Measurements from ENCODE around the gene CALD1. TPM values are rescaled to one million over a fixed set of nuclear protein-coding genes. Genes with fewer than 3 reads are reported as not detected.

The CALD1 gene
- total RNA-seq, 1 donor from 2014 or later: 95.4 TPM

DNA sequence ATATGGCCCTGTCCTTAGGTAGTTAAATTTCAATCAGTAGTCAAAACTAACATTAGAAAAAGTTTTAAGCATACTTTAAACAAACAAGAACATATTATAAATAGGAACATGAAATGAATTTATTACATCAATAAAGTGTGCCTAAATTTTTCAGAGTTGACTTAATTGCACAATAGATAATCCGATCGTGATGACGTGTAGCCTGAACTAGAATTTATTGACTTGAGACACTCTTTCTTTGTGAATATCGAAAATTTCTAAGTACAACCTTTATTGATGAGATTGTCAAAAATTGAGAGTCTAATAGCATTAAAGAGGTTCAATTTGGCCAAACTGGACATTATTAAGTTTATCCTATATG, 56.0 kb downstream of the CALD1 start:
- Mint-ChIP-seq H3K36me3 (ENCODE audit: insufficient read depth) (peaks cover 1% of the 10 kb centered on the region), H3K9me3 (ENCODE audit: low read depth) (no peaks in the 10 kb centered on the region), H3K4me3 (ENCODE audit: low read depth) (no peak overlapping the region), H3K27me3 (no peaks in the 10 kb centered on the region), H3K4me1 (ENCODE audit: low read depth) (peaks cover 16% of the 10 kb centered on the region), H3K27ac (no peak overlapping the region)
- no peak for DNase-seq (ENCODE audit: low spot score, unreplicated experiment)
- TF ChIP-seq, protein P1, sequence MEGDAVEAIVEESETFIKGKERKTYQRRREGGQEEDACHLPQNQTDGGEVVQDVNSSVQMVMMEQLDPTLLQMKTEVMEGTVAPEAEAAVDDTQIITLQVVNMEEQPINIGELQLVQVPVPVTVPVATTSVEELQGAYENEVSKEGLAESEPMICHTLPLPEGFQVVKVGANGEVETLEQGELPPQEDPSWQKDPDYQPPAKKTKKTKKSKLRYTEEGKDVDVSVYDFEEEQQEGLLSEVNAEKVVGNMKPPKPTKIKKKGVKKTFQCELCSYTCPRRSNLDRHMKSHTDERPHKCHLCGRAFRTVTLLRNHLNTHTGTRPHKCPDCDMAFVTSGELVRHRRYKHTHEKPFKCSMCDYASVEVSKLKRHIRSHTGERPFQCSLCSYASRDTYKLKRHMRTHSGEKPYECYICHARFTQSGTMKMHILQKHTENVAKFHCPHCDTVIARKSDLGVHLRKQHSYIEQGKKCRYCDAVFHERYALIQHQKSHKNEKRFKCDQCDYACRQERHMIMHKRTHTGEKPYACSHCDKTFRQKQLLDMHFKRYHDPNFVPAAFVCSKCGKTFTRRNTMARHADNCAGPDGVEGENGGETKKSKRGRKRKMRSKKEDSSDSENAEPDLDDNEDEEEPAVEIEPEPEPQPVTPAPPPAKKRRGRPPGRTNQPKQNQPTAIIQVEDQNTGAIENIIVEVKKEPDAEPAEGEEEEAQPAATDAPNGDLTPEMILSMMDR (IDR thresholded peaks at IDR 0.05; ENCODE audit: unreplicated experiment): no peak

DNA sequence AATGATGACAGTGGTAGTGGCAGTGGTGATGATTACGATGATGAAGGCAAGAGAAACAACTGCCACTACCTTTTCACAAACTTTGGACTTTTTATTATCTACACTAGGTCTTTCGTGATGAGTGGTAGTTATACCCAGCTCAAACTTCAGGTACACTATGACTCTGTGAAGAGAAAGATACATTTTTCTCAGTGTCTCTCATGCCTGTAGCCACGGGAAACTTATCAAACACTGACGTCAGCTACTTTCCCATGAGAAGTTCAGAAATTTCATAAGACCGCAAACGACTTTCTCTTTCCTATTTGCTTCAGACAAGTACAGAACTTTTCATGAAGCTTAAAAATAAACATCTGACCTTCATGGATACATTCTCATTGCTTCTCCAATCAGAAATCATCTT, 57.0 kb downstream of the CALD1 start:
- H3K27me3 Mint-ChIP-seq: no peaks in the 10 kb centered on the region
- H3K4me3 Mint-ChIP-seq (ENCODE audit: low read depth): no peak overlapping the region
- H3K27ac Mint-ChIP-seq: no peak overlapping the region
- TF ChIP-seq, protein P1 (IDR thresholded peaks at IDR 0.05; ENCODE audit: unreplicated experiment): no peak
- H3K4me1 Mint-ChIP-seq (ENCODE audit: low read depth): peaks cover 16% of the 10 kb centered on the region
- no peak for DNase-seq (ENCODE audit: low spot score, unreplicated experiment)
- H3K9me3 Mint-ChIP-seq (ENCODE audit: low read depth): no peaks in the 10 kb centered on the region
- peaks cover 1% of the 10 kb centered on the region for H3K36me3 Mint-ChIP-seq (ENCODE audit: insufficient read depth)

DNA sequence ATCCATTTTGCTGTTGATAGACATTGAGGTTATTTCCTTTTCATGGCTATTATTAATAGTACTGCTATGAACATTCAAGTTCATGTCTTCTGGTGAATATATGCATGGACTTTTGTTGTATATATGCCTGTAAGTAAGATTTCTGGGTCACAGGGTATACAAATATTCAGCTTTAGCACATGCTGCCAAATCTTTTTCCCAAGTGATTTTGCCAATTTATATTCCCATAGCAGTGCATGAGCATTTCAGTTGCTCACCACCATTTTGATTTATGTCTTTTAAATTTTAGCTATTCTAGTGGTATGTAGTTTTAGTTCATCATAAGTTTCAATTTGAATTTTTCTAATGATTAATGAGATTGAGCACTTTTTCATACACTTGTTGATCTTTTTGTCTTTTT, 59.9 kb downstream of the CALD1 start:
- peaks cover 3% of the 10 kb centered on the region for H3K36me3 Mint-ChIP-seq (ENCODE audit: insufficient read depth)
- no peak overlapping the region for H3K27ac Mint-ChIP-seq
- H3K4me3 Mint-ChIP-seq (ENCODE audit: low read depth): no peak overlapping the region
- TF ChIP-seq, protein P1 (IDR thresholded peaks at IDR 0.05; ENCODE audit: unreplicated experiment): no peak
- no peaks in the 10 kb centered on the region for H3K9me3 Mint-ChIP-seq (ENCODE audit: low read depth)
- H3K27me3 Mint-ChIP-seq: no peaks in the 10 kb centered on the region
- peaks cover 29% of the 10 kb centered on the region for H3K4me1 Mint-ChIP-seq (ENCODE audit: low read depth)
- DNase-seq (ENCODE audit: low spot score, unreplicated experiment): no peak

DNA sequence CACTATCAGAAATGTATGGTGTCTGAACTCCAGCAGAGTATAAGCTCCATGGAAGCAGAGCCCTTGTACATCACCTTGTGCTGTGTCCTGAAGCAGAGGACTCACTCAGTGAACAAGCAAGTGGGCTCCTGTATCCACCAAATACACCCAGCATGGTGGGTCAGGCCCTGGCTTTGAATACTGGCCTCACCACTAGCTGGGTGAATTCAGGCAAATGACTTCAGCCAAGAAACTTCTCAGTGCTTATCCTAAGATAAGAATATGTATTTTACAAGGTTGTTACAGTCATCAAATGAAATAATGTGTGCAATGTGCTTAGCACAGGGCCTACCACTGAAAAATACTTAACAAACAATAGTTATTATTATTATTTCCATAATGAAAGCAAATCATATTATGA, 62.6 kb downstream of the CALD1 start:
- peaks cover 5% of the 10 kb centered on the region for H3K27me3 Mint-ChIP-seq
- peaks cover 28% of the 10 kb centered on the region for H3K4me1 Mint-ChIP-seq (ENCODE audit: low read depth)
- H3K9me3 Mint-ChIP-seq (ENCODE audit: low read depth): no peaks in the 10 kb centered on the region
- DNase-seq (ENCODE audit: low spot score, unreplicated experiment): no peak
- TF ChIP-seq, protein P1 (IDR thresholded peaks at IDR 0.05; ENCODE audit: unreplicated experiment): no peak
- no peak overlapping the region for H3K27ac Mint-ChIP-seq
- peaks cover 11% of the 10 kb centered on the region for H3K36me3 Mint-ChIP-seq (ENCODE audit: insufficient read depth)
- no peak overlapping the region for H3K4me3 Mint-ChIP-seq (ENCODE audit: low read depth)

DNA sequence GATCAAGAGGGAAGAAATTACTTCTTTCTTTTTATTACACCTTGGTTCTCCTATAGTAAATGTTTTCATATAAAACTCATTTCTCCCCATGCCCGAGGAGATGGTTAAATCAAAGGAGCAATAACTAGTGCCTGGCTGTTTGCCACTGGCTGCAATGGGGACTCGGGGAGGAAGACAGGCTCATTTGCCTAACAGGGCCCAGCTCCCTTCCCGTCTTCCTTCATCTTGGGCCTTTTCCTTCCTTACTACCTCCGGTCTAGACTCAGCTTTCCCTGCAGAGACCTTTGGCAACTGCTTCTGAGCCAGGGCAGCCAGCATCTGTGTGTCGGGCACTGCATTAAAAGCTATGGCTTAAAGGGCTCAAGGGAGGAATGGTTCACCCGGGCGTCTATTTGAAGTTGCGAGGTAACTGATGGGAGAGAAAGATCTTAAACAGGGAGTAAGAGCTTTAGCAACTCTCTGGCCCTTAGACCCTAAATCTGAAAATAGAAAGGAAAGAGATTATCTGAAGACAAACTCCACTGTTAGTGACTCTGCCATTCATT, 63.5 kb downstream of the CALD1 start:
- peaks cover 28% of the 10 kb centered on the region for H3K4me1 Mint-ChIP-seq (ENCODE audit: low read depth)
- H3K27ac Mint-ChIP-seq: no peak overlapping the region
- peaks cover 11% of the 10 kb centered on the region for H3K36me3 Mint-ChIP-seq (ENCODE audit: insufficient read depth)
- TF ChIP-seq, protein P1 (IDR thresholded peaks at IDR 0.05; ENCODE audit: unreplicated experiment): no peak
- no peaks in the 10 kb centered on the region for H3K9me3 Mint-ChIP-seq (ENCODE audit: low read depth)
- no peak for DNase-seq (ENCODE audit: low spot score, unreplicated experiment)
- H3K27me3 Mint-ChIP-seq: peaks cover 5% of the 10 kb centered on the region
- H3K4me3 Mint-ChIP-seq (ENCODE audit: low read depth): no peak overlapping the region

Measured in progenitor cell of endocrine pancreas (in vitro differentiated cells).